Spleen (tissue), 7 donors: ENCODE data around the gene ZNRD2.
"Not testable (repeated sequence)": the region's sequence is repeated elsewhere in the genome, so short reads cannot be mapped to it uniquely, and the experiment has no call there.

Source experiments
- CTCF ChIP-seq, 11 experiments: fragments of 200-600 bp in 7 of 11; fragments of 450-650 bp in 4 of 11; sonication (generic) in 4 of 11; IDR thresholded peaks in 8 of 11; conservative IDR thresholded peaks in 3 of 11; 1 replicate in 7 of 11; 2 replicates in 4 of 11; pipeline versions ENCODE4 v1.4.0 to v1.8.0; 2016 to 2021; ENCODE audit warnings: antibody characterized with exemption in 11 of 11, inconsistent platforms in 4 of 11, mild to moderate bottlenecking in 1 of 11
- POLR2A ChIP-seq, 3 donors: fragments of 450-650 bp; IDR thresholded peaks; one replicate each; pipeline ENCODE4 v1.5.1; 2017; ENCODE audit warnings: antibody characterized with exemption in 3 of 3, mild to moderate bottlenecking in 1 of 3
- POLR2AphosphoS5 ChIP-seq, 3 donors: sonication (generic); formaldehyde crosslinking; IDR thresholded peaks; one replicate each; pipeline ENCODE4 v1.5.1; 2017; ENCODE audit warnings: antibody characterized with exemption in 3 of 3
- donor health status: DM: no; HTN: no; CAD: no; lungs with moderate emphysema.
- donor health status: DM: no; HTN: no; CAD: no.
- donor health status: DM: no; HTN: no; CAD: no.

- TF ChIP-seq CTCF (IDR thresholded peaks at IDR 0.05 in 8 of 11, conservative IDR thresholded peaks at IDR 0.05 in 3 of 11); POLR2A (IDR thresholded peaks at IDR 0.05); POLR2AphosphoS5 (IDR thresholded peaks at IDR 0.05): not testable (repeated sequence)
Measured at GRCh38 chr11:65523631-65523968, 46.7 kb upstream of the ZNRD2 start.
